ENCODE measurements around the gene TRIM24. TPM values are rescaled to one million over a fixed set of nuclear protein-coding genes. Genes with fewer than 3 reads are reported as not detected.
"Not testable (repeated sequence)": the region's sequence is repeated elsewhere in the genome, so short reads cannot be mapped to it uniquely, and the experiment has no call there.

TRIM24 gene
- total RNA-seq, 2 experiments from 2014 or later, result 17.5 to 26.8 TPM

DNA sequence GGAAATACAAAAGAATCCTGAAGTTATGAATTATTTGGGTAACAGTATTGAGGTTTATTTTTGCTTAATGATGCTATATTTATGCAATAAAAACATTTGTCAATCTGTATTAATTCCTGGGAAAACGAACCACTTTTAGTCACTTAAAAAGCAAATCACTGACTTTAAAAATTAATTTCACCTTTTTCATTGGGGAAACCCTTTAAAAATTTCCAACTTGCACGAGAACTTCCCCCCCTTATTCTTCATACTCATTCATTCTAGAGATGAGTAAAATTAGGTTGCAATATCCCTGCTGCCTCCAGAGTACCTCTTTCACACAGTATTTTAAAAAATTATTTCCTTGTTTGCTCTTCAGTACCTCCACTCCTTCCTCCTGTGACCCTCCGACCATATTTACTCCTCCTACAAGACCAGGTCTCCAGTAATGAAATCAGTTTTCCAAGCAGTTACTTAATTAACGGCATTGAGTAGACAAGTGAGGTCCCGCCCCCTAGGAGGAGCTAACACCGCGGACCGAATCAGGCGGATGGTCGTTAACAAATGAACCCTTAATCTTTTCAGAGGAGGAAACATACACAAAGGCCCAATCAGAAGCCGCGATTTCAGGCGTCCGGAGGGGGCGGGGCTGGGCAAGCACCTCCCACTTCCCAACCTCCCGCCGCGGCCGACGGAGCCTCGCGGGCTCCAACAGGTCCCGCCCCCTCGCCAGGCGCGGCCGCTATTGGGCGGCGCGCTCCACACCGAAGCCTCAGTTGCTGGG is 465 bp upstream of the TRIM24 start:
- H3K79me2 ChIP-seq (ENCODE audit: insufficient read depth, low read depth, low read length), result peaks cover 35% of the 10 kb centered on the region
- intact Hi-C loops (cut with micrococcal nuclease; ENCODE audit: unreplicated experiment), result loop anchor here (1.0 to 5.0 kb wide), 3 partner anchors 108 to 648 kb away; partner anchors contain the start of genes CREB3L2 and ZC3HAV1

GRCh38 chr7:138460649-138461607 is 869 bp downstream of the TRIM24 start:
- Histone ChIP-seq H3K4me2 (ENCODE audit: low read length) (peak overlapping the region; percentile 99), H3K9me2 (ENCODE audit: insufficient read depth, low read length) (no peaks in the 10 kb centered on the region), H4K20me1 (ENCODE audit: insufficient read depth, low read length) (peaks cover 10% of the 10 kb centered on the region; the same call in 1 of the 2 replicates), H3K27ac (ENCODE audit: low read depth, low read length, poor library complexity, severe bottlenecking) (peak overlapping the region; percentile 86), H3K4me3 (ENCODE audit: low read depth, low read length, poor library complexity, severe bottlenecking) (peak overlapping the region; percentile 79), H3K36me3 (ENCODE audit: insufficient read depth, low read length) (peaks cover 7% of the 10 kb centered on the region; the same call in 1 of the 2 replicates), H3K79me2 (ENCODE audit: insufficient read depth, low read depth, low read length) (peaks cover 48% of the 10 kb centered on the region), H3K9me3 (ENCODE audit: low read length) (no peaks in the 10 kb centered on the region), H2AFZ (ENCODE audit: low read length) (peak overlapping the region; percentile 41; the same call in 1 of the 2 replicates), H3K4me1 (ENCODE audit: insufficient read depth, low read length, poor library complexity, severe bottlenecking) (peaks cover 7% of the 10 kb centered on the region)
- BruUV-seq (replicated peaks), result no TSS peak
- TF ChIP-seq CTCF (conservative IDR thresholded peaks at IDR 0.05; ENCODE audit: low read length), result no peak
- TF ChIP-seq EZH2phosphoT487 (IDR thresholded peaks at IDR 0.05; ENCODE audit: borderline replicate concordance, low read depth, low read length), result no peak
- POLR2A ChIA-PET, result interaction anchor here (0.7 kb wide), 1 partner anchor 86 kb away, joined by 3 read pairs; no protein-coding TSS in a partner anchor
- intact Hi-C loops (cut with micrococcal nuclease; ENCODE audit: unreplicated experiment), result loop anchor here (1.0 to 5.0 kb wide), 3 partner anchors 106 to 646 kb away; partner anchors contain the start of genes CREB3L2 and ZC3HAV1
- CTCF ChIA-PET (ENCODE audit: unreplicated experiment), result no interaction called here
- peak; percentile 67 for DNase-seq (ENCODE audit: low spot score)

More for the DNA sequence above, 465 bp upstream of the TRIM24 start:
- peaks cover 7% of the 10 kb centered on the region; the same call in 1 of the 2 replicates for H3K36me3 ChIP-seq (ENCODE audit: insufficient read depth, low read length)
- TF ChIP-seq CTCF (conservative IDR thresholded peaks at IDR 0.05; ENCODE audit: low read length), result 0 out of 2 replicates have a peak, but pooled peaks have one; percentile 20
- no peak for TF ChIP-seq EZH2phosphoT487 (IDR thresholded peaks at IDR 0.05; ENCODE audit: borderline replicate concordance, low read depth, low read length)
- POLR2A ChIA-PET, result interaction anchor here (0.8 kb wide), 1 partner anchor 10 kb away, joined by 3 read pairs; no protein-coding TSS in a partner anchor
- H3K9me2 ChIP-seq (ENCODE audit: insufficient read depth, low read length), result no peaks in the 10 kb centered on the region
- peak overlapping the region; percentile 92 for H2AFZ ChIP-seq (ENCODE audit: low read length)
- no peak for DNase-seq (ENCODE audit: low spot score)
- peaks cover 7% of the 10 kb centered on the region for H3K4me1 ChIP-seq (ENCODE audit: insufficient read depth, low read length, poor library complexity, severe bottlenecking)
- CTCF ChIA-PET (ENCODE audit: unreplicated experiment), result no interaction called here
- H3K4me3 ChIP-seq (ENCODE audit: low read depth, low read length, poor library complexity, severe bottlenecking), result peak overlapping the region; percentile 67
- no peaks in the 10 kb centered on the region for H3K9me3 ChIP-seq (ENCODE audit: low read length)
- H3K27ac ChIP-seq (ENCODE audit: low read depth, low read length, poor library complexity, severe bottlenecking), result peak overlapping the region; percentile 26
- no TSS peak for BruUV-seq (replicated peaks)
- H3K4me2 ChIP-seq (ENCODE audit: low read length), result peak overlapping the region; percentile 82
- H4K20me1 ChIP-seq (ENCODE audit: insufficient read depth, low read length), result peaks cover 10% of the 10 kb centered on the region; the same call in 1 of the 2 replicates

- H3K36me3 ChIP-seq (ENCODE audit: insufficient read depth, low read length); DNase-seq (ENCODE audit: low spot score); H3K4me3 ChIP-seq (ENCODE audit: low read depth, low read length, poor library complexity, severe bottlenecking); H2AFZ ChIP-seq (ENCODE audit: low read length); H3K27ac ChIP-seq (ENCODE audit: low read depth, low read length, poor library complexity, severe bottlenecking); H3K4me1 ChIP-seq (ENCODE audit: insufficient read depth, low read length, poor library complexity, severe bottlenecking); H3K4me2 ChIP-seq (ENCODE audit: low read length); H3K9me2 ChIP-seq (ENCODE audit: insufficient read depth, low read length); CTCF ChIA-PET (ENCODE audit: unreplicated experiment); H3K9me3 ChIP-seq (ENCODE audit: low read length); BruUV-seq (replicated peaks); POLR2A ChIA-PET: not testable (repeated sequence)
- intact Hi-C loops (cut with micrococcal nuclease; ENCODE audit: unreplicated experiment), result loop anchor here (5.0 kb wide), 2 partner anchors 104 to 644 kb away; partner anchors contain the start of gene ZC3HAV1
- peaks cover 70% of the 10 kb centered on the region for H3K79me2 ChIP-seq (ENCODE audit: insufficient read depth, low read depth, low read length)
- H4K20me1 ChIP-seq (ENCODE audit: insufficient read depth, low read length), result peaks cover 10% of the 10 kb centered on the region; the same call in 1 of the 2 replicates
These were observed 3.2 kb downstream of the TRIM24 start for GRCh38 chr7:138463291-138463618.
